Activated naive CD8-positive, alpha-beta T cell treated with anti-CD3 and anti-CD28 coated beads, Interleukin-2, amount 50 U/mL, for 24 hours (primary cell): Measurements from ENCODE around the gene ENTPD3.

Experiments
- ATAC-seq: fragments of 150-1000 bp; cut with Tn5 transposase; one replicate; pipeline ENCODE4 v1.10.0; 2021
- DNase-seq: peaks from one replicate; pipeline ENCODE4 v3.0.0; 2021
- H3K27ac Mint-ChIP-seq: one replicate; pipeline ENCODE4 v1.8.0; 2021; ENCODE audit warnings: mild to moderate bottlenecking, mixed read lengths
- H3K27me3 Mint-ChIP-seq: one replicate; pipeline ENCODE4 v1.8.0; 2021; ENCODE audit warnings: mixed read lengths
- H3K36me3 Mint-ChIP-seq: one replicate; pipeline ENCODE4 v1.8.0; 2021; ENCODE audit warnings: low read depth, mixed read lengths
- H3K4me1 Mint-ChIP-seq: one replicate; pipeline ENCODE4 v1.8.0; 2021; ENCODE audit warnings: mixed read lengths
- H3K4me3 Mint-ChIP-seq: one replicate; pipeline ENCODE4 v1.8.0; 2021; ENCODE audit warnings: mild to moderate bottlenecking, moderate library complexity, mixed read lengths
- H3K9me3 Mint-ChIP-seq: one replicate; pipeline ENCODE4 v1.8.0; 2021; ENCODE audit warnings: mixed read lengths

Gene ENTPD3

GRCh38 chr3:40382617-40382979 is 4.4 kb upstream of the ENTPD3 start:
- H3K4me3 Mint-ChIP-seq, result no peak overlapping the region

GRCh38 chr3:40386213-40386612 is 771 bp upstream of the ENTPD3 start:
- ATAC-seq, result no peak
- Mint-ChIP-seq H3K4me1 (peaks cover 3% of the 10 kb centered on the region), H3K36me3 (no peaks in the 10 kb centered on the region), H3K27me3 (peaks cover 32% of the 10 kb centered on the region), H3K27ac (no peak overlapping the region), H3K9me3 (no peaks in the 10 kb centered on the region), H3K4me3 (no peak overlapping the region)
- DNase-seq, result no peak

More at GRCh38 chr3:40382617-40382979, 4.4 kb upstream of the ENTPD3 start:
- Mint-ChIP-seq H3K27ac (no peak overlapping the region), H3K9me3 (no peaks in the 10 kb centered on the region), H3K27me3 (peaks cover 11% of the 10 kb centered on the region), H3K4me1 (peaks cover 8% of the 10 kb centered on the region), H3K36me3 (no peaks in the 10 kb centered on the region)
- DNase-seq (no peak), ATAC-seq (peak; percentile 39)

GRCh38 chr3:40387895-40388254 is 891 bp downstream of the ENTPD3 start:
- Mint-ChIP-seq H3K36me3 (no peaks in the 10 kb centered on the region), H3K4me3 (no peak overlapping the region), H3K4me1 (peaks cover 3% of the 10 kb centered on the region), H3K27me3 (peaks cover 33% of the 10 kb centered on the region), H3K27ac (no peak overlapping the region), H3K9me3 (no peaks in the 10 kb centered on the region)
- ATAC-seq, result no peak
- no peak for DNase-seq

GRCh38 chr3:40396406-40396805 is 9.4 kb downstream of the ENTPD3 start:
- ATAC-seq, result no peak
- H3K9me3 Mint-ChIP-seq, result peaks cover 4% of the 10 kb centered on the region
- no peak overlapping the region for H3K27ac Mint-ChIP-seq
- H3K4me3 Mint-ChIP-seq, result no peak overlapping the region
- no peaks in the 10 kb centered on the region for H3K36me3 Mint-ChIP-seq
- no peaks in the 10 kb centered on the region for H3K4me1 Mint-ChIP-seq
- H3K27me3 Mint-ChIP-seq, result peaks cover 2% of the 10 kb centered on the region
- DNase-seq, result no peak

- H3K4me1 Mint-ChIP-seq, result no peaks in the 10 kb centered on the region
- peaks cover 4% of the 10 kb centered on the region for H3K9me3 Mint-ChIP-seq
- H3K36me3 Mint-ChIP-seq, result no peaks in the 10 kb centered on the region
- no peaks in the 10 kb centered on the region for H3K27me3 Mint-ChIP-seq
- no peak overlapping the region for H3K27ac Mint-ChIP-seq
- H3K4me3 Mint-ChIP-seq, result no peak overlapping the region
- DNase-seq, result no peak
- no peak for ATAC-seq
These were observed 10.1 kb downstream of the ENTPD3 start for GRCh38 chr3:40397129-40397528.

- DNase-seq (no peak), ATAC-seq (no peak)
- no peaks in the 10 kb centered on the region for H3K27me3 Mint-ChIP-seq
- peaks cover 4% of the 10 kb centered on the region for H3K9me3 Mint-ChIP-seq
- H3K27ac Mint-ChIP-seq, result no peak overlapping the region
- H3K36me3 Mint-ChIP-seq, result no peaks in the 10 kb centered on the region
- H3K4me3 Mint-ChIP-seq, result no peak overlapping the region
- H3K4me1 Mint-ChIP-seq, result no peaks in the 10 kb centered on the region
These were observed 10.9 kb downstream of the ENTPD3 start for GRCh38 chr3:40397912-40398311.

GRCh38 chr3:40398346-40398745 is 11.4 kb downstream of the ENTPD3 start:
- H3K36me3 Mint-ChIP-seq, result no peaks in the 10 kb centered on the region
- no peak overlapping the region for H3K27ac Mint-ChIP-seq
- no peak overlapping the region for H3K4me3 Mint-ChIP-seq
- ATAC-seq (no peak), DNase-seq (no peak)
- no peaks in the 10 kb centered on the region for H3K4me1 Mint-ChIP-seq
- H3K9me3 Mint-ChIP-seq, result peaks cover 4% of the 10 kb centered on the region
- no peaks in the 10 kb centered on the region for H3K27me3 Mint-ChIP-seq

GRCh38 chr3:40404591-40405198 is 17.7 kb downstream of the ENTPD3 start:
- no peaks in the 10 kb centered on the region for H3K36me3 Mint-ChIP-seq
- no peaks in the 10 kb centered on the region for H3K9me3 Mint-ChIP-seq
- no peak overlapping the region for H3K4me3 Mint-ChIP-seq
- H3K4me1 Mint-ChIP-seq, result no peaks in the 10 kb centered on the region
- DNase-seq (no peak), ATAC-seq (no peak)
- H3K27me3 Mint-ChIP-seq, result no peaks in the 10 kb centered on the region
- H3K27ac Mint-ChIP-seq, result no peak overlapping the region

- Mint-ChIP-seq H3K36me3 (no peaks in the 10 kb centered on the region), H3K4me1 (no peaks in the 10 kb centered on the region), H3K27ac (no peak overlapping the region), H3K27me3 (peaks cover 4% of the 10 kb centered on the region), H3K9me3 (no peaks in the 10 kb centered on the region), H3K4me3 (no peak overlapping the region)
- ATAC-seq (no peak), DNase-seq (no peak)
These were observed 20.0 kb downstream of the ENTPD3 start for GRCh38 chr3:40407007-40407406.

- no peak for DNase-seq
- Mint-ChIP-seq H3K27me3 (peaks cover 4% of the 10 kb centered on the region), H3K9me3 (no peaks in the 10 kb centered on the region), H3K36me3 (no peaks in the 10 kb centered on the region), H3K27ac (no peak overlapping the region), H3K4me3 (no peak overlapping the region), H3K4me1 (no peaks in the 10 kb centered on the region)
- ATAC-seq, result no peak
These were observed 20.6 kb downstream of the ENTPD3 start for GRCh38 chr3:40407611-40408010.

- H3K36me3 Mint-ChIP-seq, result no peaks in the 10 kb centered on the region
- H3K4me1 Mint-ChIP-seq, result no peaks in the 10 kb centered on the region
- H3K27ac Mint-ChIP-seq, result no peak overlapping the region
- ATAC-seq, result no peak
- no peaks in the 10 kb centered on the region for H3K9me3 Mint-ChIP-seq
- no peak overlapping the region for H3K4me3 Mint-ChIP-seq
- no peak for DNase-seq
- peaks cover 9% of the 10 kb centered on the region for H3K27me3 Mint-ChIP-seq
These were observed 27.3 kb downstream of the ENTPD3 start for GRCh38 chr3:40414270-40414669.

GRCh38 chr3:40417845-40418543 is 31.0 kb downstream of the ENTPD3 start:
- Mint-ChIP-seq H3K4me3 (no peak overlapping the region), H3K4me1 (peaks cover 4% of the 10 kb centered on the region), H3K9me3 (no peaks in the 10 kb centered on the region), H3K27ac (no peak overlapping the region), H3K36me3 (no peaks in the 10 kb centered on the region), H3K27me3 (peaks cover 5% of the 10 kb centered on the region)
- ATAC-seq, result no peak
- no peak for DNase-seq

GRCh38 chr3:40422861-40423260 is 35.9 kb downstream of the ENTPD3 start:
- H3K36me3 Mint-ChIP-seq, result no peaks in the 10 kb centered on the region
- no peaks in the 10 kb centered on the region for H3K27me3 Mint-ChIP-seq

GRCh38 chr3:40427045-40427669 is 40.2 kb downstream of the ENTPD3 start:
- H3K27ac Mint-ChIP-seq, result no peak overlapping the region
- H3K27me3 Mint-ChIP-seq, result no peaks in the 10 kb centered on the region
- H3K9me3 Mint-ChIP-seq, result no peaks in the 10 kb centered on the region
- H3K4me3 Mint-ChIP-seq, result no peak overlapping the region
- H3K4me1 Mint-ChIP-seq, result peaks cover 5% of the 10 kb centered on the region
- no peak for ATAC-seq
- no peak for DNase-seq
- H3K36me3 Mint-ChIP-seq, result no peaks in the 10 kb centered on the region

More at GRCh38 chr3:40422861-40423260, 35.9 kb downstream of the ENTPD3 start:
- Mint-ChIP-seq H3K4me1 (peaks cover 5% of the 10 kb centered on the region), H3K27ac (no peak overlapping the region), H3K4me3 (no peak overlapping the region), H3K9me3 (no peaks in the 10 kb centered on the region)
- peak; percentile 28 for ATAC-seq
- DNase-seq, result no peak

- Mint-ChIP-seq H3K4me1 (no peaks in the 10 kb centered on the region), H3K36me3 (no peaks in the 10 kb centered on the region), H3K27ac (no peak overlapping the region), H3K4me3 (no peak overlapping the region), H3K27me3 (no peaks in the 10 kb centered on the region), H3K9me3 (no peaks in the 10 kb centered on the region)
- no peak for DNase-seq
- ATAC-seq, result no peak
These were observed 45.8 kb downstream of the ENTPD3 start for GRCh38 chr3:40432793-40433192.
